A549 (cell line): ENCODE data around the gene BEND7.

Source experiments
- CEBPB ChIP-seq, 2 experiments: fragments of >200 bp in 1 of 2; sonication (Bioruptor Twin) in 1 of 2; formaldehyde crosslinking in 1 of 2; IDR thresholded peaks; 2 replicates each; pipeline ENCODE4 v1.6.1; 2012 to 2016
- CTCF ChIP-seq: fragments of >200 bp; sonication (Bioruptor Twin); formaldehyde crosslinking; IDR thresholded peaks from 3 replicates; pipeline ENCODE4 v1.5.1; 2016
- EP300 ChIP-seq, 2 experiments: fragments of >200 bp; sonication (Bioruptor Twin); formaldehyde crosslinking; IDR thresholded peaks; 2 replicates in 1 of 2; 3 replicates in 1 of 2; pipeline ENCODE4 v1.6.1; 2016 to 2017
- ESRRA ChIP-seq: fragments of 150-350 bp; IDR thresholded peaks from 2 replicates; pipeline ENCODE4 v1.6.1; 2014; ENCODE audit warnings: mild to moderate bottlenecking, low read length, borderline replicate concordance
- HMGXB4 ChIP-seq: fragments of 250-450 bp; sonication (Bioruptor Pico); IDR thresholded peaks from 2 replicates; pipeline ENCODE4 v1.5.0; 2021; ENCODE audit warnings: mild to moderate bottlenecking, moderate library complexity, borderline replicate concordance
- MAFK ChIP-seq: fragments of 450-650 bp; IDR thresholded peaks from 2 replicates; pipeline ENCODE4 v1.6.1; 2014; ENCODE audit not compliant: partially characterized antibody
- ZNF302 ChIP-seq: fragments of 250-450 bp; sonication (Bioruptor Pico); IDR thresholded peaks from 2 replicates; pipeline ENCODE4 v1.9.0; 2021; ENCODE audit warnings: inconsistent platforms, mild to moderate bottlenecking, moderate library complexity

GRCh38 chr10:13417459-13418126 is 111.2 kb downstream of the BEND7 start:
- TF ChIP-seq ESRRA (no peak), CTCF (no peak), CEBPB (IDR thresholded peaks at IDR 0.05) (no peak), MAFK (no peak), HMGXB4 (CRISPR knock-in tag) (no peak), EP300 (IDR thresholded peaks at IDR 0.05) (no peak), ZNF302 (no peak)
